Central memory CD8-positive, alpha-beta T cell (primary cell): ENCODE results near the gene OR13J1.

Source experiments
- ATAC-seq: fragments of 150-1000 bp; cut with Tn5 transposase; replicated peaks from 2 replicates; pipeline ENCODE4 v1.10.0; 2022; ENCODE audit warnings: mild to moderate bottlenecking, moderate FRiP score, moderate number of reproducible peaks; ENCODE audit not compliant: poor library complexity, severe bottlenecking; ENCODE audit errors: extremely low read depth
- DNase-seq, 2 donors: peaks; one replicate each; pipeline ENCODE4 v3.0.0; 2021; ENCODE audit warnings: low spot score in 2 of 2
- H3K27ac Mint-ChIP-seq: one replicate; pipeline ENCODE4 v1.8.0; 2022; ENCODE audit warnings: low read depth, mild to moderate bottlenecking, moderate library complexity, mixed read lengths
- H3K27me3 Mint-ChIP-seq: one replicate; pipeline ENCODE4 v1.8.0; 2022; ENCODE audit warnings: mixed read lengths
- H3K36me3 Mint-ChIP-seq: one replicate; pipeline ENCODE4 v1.8.0; 2022; ENCODE audit warnings: mild to moderate bottlenecking, moderate library complexity, mixed read lengths; ENCODE audit not compliant: insufficient read depth
- H3K4me1 Mint-ChIP-seq: one replicate; pipeline ENCODE4 v1.8.0; 2022; ENCODE audit warnings: mixed read lengths
- H3K4me3 Mint-ChIP-seq: one replicate; pipeline ENCODE4 v1.8.0; 2022; ENCODE audit warnings: mild to moderate bottlenecking, moderate library complexity, mixed read lengths
- H3K9me3 Mint-ChIP-seq: one replicate; pipeline ENCODE4 v1.8.0; 2022; ENCODE audit warnings: mixed read lengths

Gene OR13J1

DNA sequence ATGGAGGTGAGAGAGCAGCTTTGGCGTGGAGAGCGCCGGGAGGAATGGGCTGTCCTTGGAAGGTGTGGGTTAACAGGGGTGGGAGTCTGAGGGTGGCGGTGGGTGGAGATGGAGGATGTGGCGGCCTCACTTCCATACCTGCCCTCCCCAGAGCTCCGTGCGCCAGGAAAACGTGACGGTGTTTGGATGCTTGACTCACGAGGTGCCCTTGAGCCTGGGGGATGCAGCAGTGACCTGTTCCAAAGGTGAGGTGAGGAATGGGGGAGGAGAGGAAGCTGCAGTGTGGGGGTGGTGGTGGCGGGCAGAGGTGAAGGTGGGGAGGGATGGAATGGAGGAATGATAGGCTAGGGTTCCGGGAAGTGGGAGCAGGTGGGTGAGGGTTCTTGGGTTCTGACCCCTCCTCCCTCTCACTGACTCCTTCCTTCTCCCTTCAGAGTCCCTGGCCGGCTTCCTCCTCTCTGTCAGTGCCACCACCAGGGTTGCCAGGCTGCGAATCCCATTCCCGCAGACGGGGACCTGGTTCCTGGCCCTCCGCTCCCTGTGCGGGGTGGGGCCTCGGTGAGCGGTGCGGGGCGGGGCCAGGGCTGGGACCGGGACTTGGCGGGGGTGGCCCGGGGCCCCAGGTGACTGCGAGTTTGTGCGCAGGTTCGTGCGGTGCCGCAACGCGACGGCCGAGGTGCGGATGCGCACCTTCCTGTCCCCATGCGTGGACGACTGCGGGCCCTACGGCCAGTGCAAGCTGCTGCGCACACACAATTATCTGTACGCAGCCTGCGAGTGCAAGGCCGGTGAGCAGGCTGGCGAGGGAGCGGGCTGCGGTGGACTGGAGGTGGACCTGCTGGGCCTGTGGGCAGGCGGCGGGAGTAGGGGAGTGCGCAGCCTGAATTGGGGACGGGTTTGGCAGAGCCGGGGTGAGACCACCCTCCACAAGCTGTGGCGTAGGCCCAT lies 24.1 kb downstream of the OR13J1 start:
- no peaks in the 10 kb centered on the region for H3K9me3 Mint-ChIP-seq
- peaks cover 16% of the 10 kb centered on the region for H3K4me1 Mint-ChIP-seq
- DNase-seq (no peak), ATAC-seq (no peak)
- H3K4me3 Mint-ChIP-seq: no peak overlapping the region
- no peaks in the 10 kb centered on the region for H3K27me3 Mint-ChIP-seq
- H3K36me3 Mint-ChIP-seq: peaks cover 4% of the 10 kb centered on the region
- H3K27ac Mint-ChIP-seq: no peak overlapping the region

DNA sequence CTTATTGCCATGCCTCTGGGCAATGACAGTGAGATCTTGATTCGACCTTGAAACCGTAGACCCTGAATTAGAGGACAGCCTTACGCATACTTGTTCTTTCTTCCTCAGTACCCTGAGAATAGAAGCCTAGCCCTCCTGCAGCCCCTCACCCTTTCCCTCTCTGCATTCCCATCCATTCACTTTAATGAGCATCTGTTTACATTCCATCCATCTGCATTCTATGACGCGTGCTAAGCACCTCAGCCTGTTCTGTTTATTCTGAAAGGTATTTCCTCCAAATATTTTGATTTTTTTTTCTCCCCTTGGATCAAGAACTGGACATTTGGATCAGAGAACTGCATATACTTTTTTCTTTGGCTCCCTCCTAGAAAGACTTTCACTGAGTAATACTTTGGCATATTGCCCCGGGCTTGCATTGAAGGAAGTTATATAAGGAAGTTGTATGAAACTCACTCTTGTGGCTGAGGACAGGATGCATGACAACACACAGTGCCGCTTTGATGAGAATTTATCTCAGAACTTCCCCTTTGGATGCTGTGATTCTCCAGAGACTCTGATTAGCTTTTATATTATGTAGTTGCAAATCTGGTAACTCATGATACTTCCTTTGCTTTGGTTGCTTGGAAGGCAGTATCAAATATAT lies 25.5 kb downstream of the OR13J1 start:
- Mint-ChIP-seq H3K27ac (no peak overlapping the region), H3K36me3 (peaks cover 4% of the 10 kb centered on the region), H3K27me3 (no peaks in the 10 kb centered on the region), H3K9me3 (no peaks in the 10 kb centered on the region), H3K4me1 (peaks cover 16% of the 10 kb centered on the region), H3K4me3 (no peak overlapping the region)
- peak; percentile 90 for ATAC-seq
- no peak for DNase-seq

DNA sequence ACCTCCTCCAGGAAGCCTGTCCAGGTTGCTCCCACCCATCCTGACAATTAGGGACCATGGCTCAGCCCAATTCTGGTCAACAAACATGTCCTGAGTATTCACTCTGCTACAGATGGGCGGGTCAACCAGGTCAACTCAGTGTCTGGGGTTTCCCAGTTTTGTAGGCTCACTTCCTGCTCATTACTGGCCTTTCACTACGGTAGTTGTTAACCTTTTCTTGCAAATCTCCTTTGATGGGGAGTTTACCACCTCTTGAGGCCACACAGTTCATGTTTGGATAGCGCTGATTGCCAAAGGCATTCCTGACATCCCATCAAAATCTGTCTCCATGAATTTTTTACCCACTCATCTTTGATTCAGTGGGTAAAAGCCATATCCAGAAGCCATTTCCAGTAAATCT lies 27.4 kb downstream of the OR13J1 start:
- DNase-seq: no peak
- no peaks in the 10 kb centered on the region for H3K9me3 Mint-ChIP-seq
- H3K27me3 Mint-ChIP-seq: no peaks in the 10 kb centered on the region
- peaks cover 16% of the 10 kb centered on the region for H3K4me1 Mint-ChIP-seq
- no peak for ATAC-seq
- no peak overlapping the region for H3K4me3 Mint-ChIP-seq
- H3K36me3 Mint-ChIP-seq: peaks cover 4% of the 10 kb centered on the region
- no peak overlapping the region for H3K27ac Mint-ChIP-seq

DNA sequence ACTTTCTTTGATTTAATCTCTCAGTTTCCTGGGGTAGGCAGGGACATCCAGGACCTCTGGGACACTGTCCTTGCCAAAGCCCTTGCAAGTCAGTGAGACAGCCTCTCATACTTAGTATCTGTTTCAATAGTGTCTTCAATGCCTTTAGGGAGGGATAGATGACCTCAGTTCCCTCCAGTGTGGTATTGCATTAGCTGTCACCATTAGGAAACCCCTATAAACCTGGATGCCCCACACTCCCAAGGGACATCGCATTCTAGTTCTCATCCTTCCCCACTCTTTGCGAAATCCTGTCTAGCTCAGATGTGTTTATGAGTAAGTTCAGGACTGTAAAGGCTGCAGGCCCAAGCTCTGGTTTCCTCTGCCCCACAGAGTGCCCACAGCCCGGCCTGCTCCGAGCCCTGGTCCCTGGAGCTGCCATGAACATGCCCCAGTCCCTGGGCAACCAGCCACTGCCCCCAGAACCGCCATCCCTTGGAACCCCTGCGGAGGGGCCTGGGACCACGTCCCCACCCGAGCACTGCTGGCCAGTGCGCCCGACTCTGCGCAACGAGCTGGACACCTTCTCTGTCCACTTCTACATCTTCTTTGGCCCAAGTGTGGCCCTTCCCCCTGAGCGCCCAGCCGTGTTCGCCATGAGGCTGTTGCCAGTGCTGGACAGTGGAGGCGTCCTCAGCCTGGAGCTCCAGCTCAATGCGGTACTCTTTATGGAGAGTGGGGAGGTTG lies 28.0 kb downstream of the OR13J1 start:
- H3K27me3 Mint-ChIP-seq: no peaks in the 10 kb centered on the region
- H3K4me3 Mint-ChIP-seq: no peak overlapping the region
- DNase-seq (no peak), ATAC-seq (no peak)
- no peak overlapping the region for H3K27ac Mint-ChIP-seq
- no peaks in the 10 kb centered on the region for H3K9me3 Mint-ChIP-seq
- peaks cover 16% of the 10 kb centered on the region for H3K4me1 Mint-ChIP-seq
- peaks cover 4% of the 10 kb centered on the region for H3K36me3 Mint-ChIP-seq

DNA sequence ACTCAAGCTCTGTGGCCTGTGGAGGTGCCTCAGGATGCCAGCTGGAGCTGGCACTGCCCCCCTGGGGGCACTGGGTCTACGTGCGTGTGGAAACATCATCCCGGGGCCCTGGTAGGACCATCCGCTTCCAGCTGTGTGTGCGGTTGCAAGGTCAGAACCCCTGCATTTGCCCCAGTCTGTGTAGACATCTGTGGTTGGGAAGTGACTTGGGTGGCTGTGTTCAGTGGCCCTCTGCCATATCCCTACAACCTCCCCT lies 28.6 kb downstream of the OR13J1 start:
- peaks cover 4% of the 10 kb centered on the region for H3K36me3 Mint-ChIP-seq
- DNase-seq (no peak), ATAC-seq (no peak)
- peaks cover 16% of the 10 kb centered on the region for H3K4me1 Mint-ChIP-seq
- no peak overlapping the region for H3K27ac Mint-ChIP-seq
- H3K4me3 Mint-ChIP-seq: no peak overlapping the region
- H3K27me3 Mint-ChIP-seq: no peaks in the 10 kb centered on the region
- no peaks in the 10 kb centered on the region for H3K9me3 Mint-ChIP-seq

DNA sequence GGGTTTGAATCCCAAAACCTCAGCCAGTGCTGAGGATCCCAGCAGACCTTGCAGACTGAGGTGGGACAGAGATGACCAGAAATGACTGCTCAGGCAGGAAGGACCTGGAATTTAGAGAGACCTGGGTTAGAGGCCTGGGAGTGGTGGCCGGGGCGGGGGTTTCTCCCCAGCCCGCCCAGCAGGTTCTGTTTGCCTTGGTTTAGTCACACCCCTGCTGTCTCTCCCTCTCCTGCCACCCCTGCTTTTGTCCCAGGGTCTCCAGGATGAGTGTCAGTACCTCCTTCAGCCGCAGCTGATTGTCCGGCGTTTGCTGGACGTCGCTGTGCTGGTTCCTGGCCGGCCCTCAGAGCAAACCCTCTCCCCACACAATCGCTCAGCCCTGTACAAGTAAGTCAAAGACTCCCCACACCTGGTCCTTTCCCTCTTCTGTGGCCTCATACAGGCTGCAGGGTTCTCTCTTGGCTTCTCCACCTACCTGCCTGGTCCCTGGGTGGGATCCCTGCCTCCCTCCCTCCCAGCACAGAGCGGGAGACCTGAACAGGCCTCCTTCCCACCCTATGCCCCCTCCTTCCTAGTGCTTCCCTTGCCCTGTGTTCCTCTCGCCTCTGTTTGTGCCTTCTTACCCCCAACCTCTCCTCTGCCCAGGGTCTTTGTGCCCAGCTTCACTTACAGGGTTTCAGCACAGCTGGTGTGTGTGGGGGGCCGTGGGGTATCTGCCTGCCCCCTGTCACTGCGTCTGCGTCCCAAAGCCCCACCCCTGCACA lies 29.1 kb downstream of the OR13J1 start:
- ATAC-seq (no peak), DNase-seq (no peak)
- Mint-ChIP-seq H3K4me3 (no peak overlapping the region), H3K9me3 (no peaks in the 10 kb centered on the region), H3K27ac (no peak overlapping the region), H3K36me3 (peaks cover 4% of the 10 kb centered on the region), H3K4me1 (peaks cover 16% of the 10 kb centered on the region), H3K27me3 (no peaks in the 10 kb centered on the region)

DNA sequence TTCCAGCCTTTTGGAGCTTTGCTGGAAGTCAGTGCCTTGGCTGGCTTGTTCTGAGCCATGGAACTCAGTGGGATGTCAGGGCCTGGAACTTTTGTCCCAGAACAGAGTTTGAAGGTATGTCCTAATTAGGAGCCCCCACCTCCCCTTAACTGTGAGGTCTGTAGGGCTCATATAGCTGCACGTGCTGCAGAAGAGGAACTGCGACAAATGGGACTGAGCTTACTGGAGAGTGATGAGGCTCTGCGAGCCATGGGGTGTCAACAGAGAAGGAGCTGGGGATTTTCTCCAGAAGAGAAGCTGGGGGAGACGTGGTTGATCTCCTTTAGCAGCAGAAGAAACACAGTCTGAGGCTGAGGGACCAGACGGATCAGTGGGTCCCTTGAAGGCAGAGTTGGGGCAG lies 30.3 kb downstream of the OR13J1 start:
- Mint-ChIP-seq H3K36me3 (peaks cover 3% of the 10 kb centered on the region), H3K9me3 (no peaks in the 10 kb centered on the region), H3K27ac (no peak overlapping the region), H3K27me3 (no peaks in the 10 kb centered on the region), H3K4me3 (no peak overlapping the region), H3K4me1 (peaks cover 8% of the 10 kb centered on the region)
- no peak for ATAC-seq
- no peak for DNase-seq

DNA sequence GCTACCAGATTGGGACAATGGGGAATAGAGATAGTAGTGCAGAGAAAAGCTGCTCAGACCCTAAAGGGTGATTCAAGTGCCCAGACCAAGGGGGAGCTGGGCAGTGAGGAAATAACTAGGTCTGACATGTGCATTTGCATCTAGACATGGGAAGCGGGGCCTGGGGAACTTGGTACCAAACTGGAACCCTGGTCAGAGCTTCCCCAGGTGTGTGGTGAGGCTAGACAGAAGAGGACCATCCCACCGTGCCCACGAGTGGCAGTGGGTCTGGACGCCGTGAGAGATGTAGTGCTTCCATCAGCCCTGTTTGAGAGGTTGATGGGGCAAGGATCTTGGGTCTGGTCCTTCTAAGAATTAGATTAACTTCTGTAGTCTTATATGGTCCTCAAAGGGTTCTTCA lies 33.6 kb downstream of the OR13J1 start:
- Mint-ChIP-seq H3K4me3 (no peak overlapping the region), H3K27me3 (no peaks in the 10 kb centered on the region), H3K27ac (no peak overlapping the region), H3K9me3 (no peaks in the 10 kb centered on the region), H3K4me1 (peaks cover 10% of the 10 kb centered on the region), H3K36me3 (peaks cover 2% of the 10 kb centered on the region)
- ATAC-seq (no peak), DNase-seq (no peak)

DNA sequence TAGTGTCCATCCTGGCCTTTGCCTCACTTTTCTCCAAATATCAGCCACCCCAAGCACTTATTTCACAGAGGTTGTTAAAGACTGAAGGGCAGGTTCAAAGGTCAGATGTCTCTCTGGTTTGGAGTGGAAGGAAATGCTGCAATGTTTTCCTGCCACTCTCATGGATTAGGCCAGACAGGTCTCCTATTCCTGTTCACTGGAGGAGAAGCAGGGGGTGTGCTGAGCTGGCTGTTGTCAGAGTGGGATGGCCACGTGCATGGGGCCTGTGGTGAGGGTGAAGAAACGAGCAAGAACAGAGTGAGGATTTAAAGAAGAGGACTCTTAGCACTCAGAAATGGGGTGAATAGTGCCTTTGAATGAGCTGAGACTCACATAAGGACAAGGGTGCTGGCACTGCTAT lies 34.4 kb downstream of the OR13J1 start:
- no peaks in the 10 kb centered on the region for H3K27me3 Mint-ChIP-seq
- no peak overlapping the region for H3K27ac Mint-ChIP-seq
- H3K4me1 Mint-ChIP-seq: peaks cover 17% of the 10 kb centered on the region
- H3K9me3 Mint-ChIP-seq: no peaks in the 10 kb centered on the region
- H3K4me3 Mint-ChIP-seq: no peak overlapping the region
- no peak for ATAC-seq
- H3K36me3 Mint-ChIP-seq: no peaks in the 10 kb centered on the region
- no peak for DNase-seq

DNA sequence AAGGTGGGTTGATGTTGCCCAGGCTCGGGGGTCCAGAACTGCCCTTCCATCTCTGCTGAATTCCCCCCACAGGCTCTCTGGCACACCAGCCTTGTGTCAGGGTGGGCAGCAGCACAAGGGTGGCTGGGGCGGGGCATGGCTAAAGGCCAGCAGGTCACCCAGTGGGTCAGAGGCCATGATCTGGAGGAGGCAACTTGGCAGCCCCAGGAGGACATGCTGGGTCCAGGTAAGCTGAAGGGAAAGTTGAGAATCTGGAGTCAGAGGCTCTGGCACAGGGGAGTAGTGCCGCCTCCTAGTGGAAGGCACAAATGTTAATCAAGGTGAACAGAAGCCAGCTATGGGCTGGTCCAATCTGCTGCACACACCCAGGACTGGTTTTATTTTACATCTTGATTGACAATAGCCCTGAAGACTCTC lies 35.0 kb downstream of the OR13J1 start:
- no peaks in the 10 kb centered on the region for H3K36me3 Mint-ChIP-seq
- H3K27me3 Mint-ChIP-seq: no peaks in the 10 kb centered on the region
- DNase-seq (no peak), ATAC-seq (no peak)
- no peak overlapping the region for H3K27ac Mint-ChIP-seq
- H3K4me1 Mint-ChIP-seq: peaks cover 22% of the 10 kb centered on the region
- H3K4me3 Mint-ChIP-seq: no peak overlapping the region
- H3K9me3 Mint-ChIP-seq: no peaks in the 10 kb centered on the region

DNA sequence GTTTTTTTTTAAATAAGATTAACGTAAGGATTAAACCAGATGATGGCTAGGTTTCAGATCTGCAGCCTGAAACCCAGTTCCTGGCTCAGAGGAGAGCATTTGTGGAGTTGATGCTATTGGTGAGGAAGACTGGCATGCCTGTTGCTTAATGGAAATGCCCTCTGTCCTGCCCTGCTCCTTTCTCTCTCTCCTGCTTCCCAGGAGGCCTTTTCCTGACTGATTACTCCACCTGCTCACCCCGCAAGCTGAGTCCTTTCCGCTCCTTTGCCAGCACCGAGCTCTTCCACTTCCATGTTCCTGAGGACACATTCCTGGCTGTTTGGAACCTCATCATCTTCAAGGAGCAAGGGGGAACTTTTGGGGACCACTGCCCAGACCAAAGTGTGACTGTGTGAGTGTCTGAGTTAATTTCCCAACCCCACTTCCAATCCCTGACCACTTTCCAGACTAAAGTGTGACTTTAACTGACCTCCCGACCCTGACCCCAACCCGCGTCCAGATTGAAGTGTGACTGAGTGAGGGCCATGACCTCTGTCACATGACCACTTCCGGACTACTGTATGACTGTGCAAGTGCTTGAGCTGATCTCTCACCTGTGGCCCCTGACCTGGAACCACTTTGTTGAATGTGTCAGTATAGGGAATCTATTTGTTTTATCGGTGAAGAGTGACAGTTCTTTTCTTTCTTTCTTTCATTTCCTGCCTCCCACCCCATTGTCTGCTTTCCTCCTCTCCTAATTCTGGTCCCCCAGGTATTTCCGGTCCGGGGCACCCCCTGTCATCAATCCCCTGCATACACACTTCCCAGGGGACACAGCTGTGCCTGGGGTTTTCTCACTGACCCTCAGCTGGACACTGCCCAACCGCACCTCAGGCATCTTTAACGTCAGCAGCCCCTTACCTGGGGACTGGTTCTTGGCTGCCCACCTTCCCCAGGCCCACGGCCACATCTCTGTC lies 35.7 kb downstream of the OR13J1 start:
- Mint-ChIP-seq H3K36me3 (peaks cover 3% of the 10 kb centered on the region), H3K9me3 (no peaks in the 10 kb centered on the region), H3K27ac (no peak overlapping the region), H3K4me1 (peaks cover 29% of the 10 kb centered on the region), H3K27me3 (no peaks in the 10 kb centered on the region), H3K4me3 (no peak overlapping the region)
- ATAC-seq: no peak
- DNase-seq: no peak
